ENCODE results near the gene SRL. TPM values are rescaled to one million over a fixed set of nuclear protein-coding genes. Genes with fewer than 3 reads are reported as not detected.
"Not testable (repeated sequence)": the region's sequence is repeated elsewhere in the genome, so short reads cannot be mapped to it uniquely, and the experiment has no call there.

Gene SRL
- total RNA-seq, 1 donor from 2014 or later = 0.16 TPM

GRCh38 chr16:4158143-4159093 is 83.5 kb downstream of the SRL start:
- ATAC-seq = no peak

GRCh38 chr16:4157376-4157825 is 84.5 kb downstream of the SRL start:
- ATAC-seq = no peak

DNA sequence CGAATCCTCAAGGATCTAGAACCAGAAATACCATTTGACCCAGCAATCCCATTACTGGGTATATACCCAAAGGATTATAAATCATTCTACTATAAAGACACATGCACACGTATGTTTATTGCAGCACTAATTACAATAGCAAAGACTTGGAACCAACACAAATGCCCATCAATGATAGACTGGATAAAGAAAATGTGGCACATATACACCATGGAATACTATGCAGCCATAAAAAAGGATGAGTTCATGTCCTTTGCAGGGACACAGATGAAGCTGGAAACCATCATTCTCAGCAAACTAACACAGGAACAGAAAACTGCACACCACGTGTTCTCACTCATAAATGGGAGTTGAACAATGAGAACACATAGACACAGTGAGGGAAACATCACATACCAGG is 85.4 kb downstream of the SRL start:
- ATAC-seq = not testable (repeated sequence)

- ATAC-seq = not testable (repeated sequence)
Measured at GRCh38 chr16:4153364-4153763, 88.5 kb downstream of the SRL start.

GRCh38 chr16:4152267-4152666 is 89.6 kb downstream of the SRL start:
- ATAC-seq = no peak

GRCh38 chr16:4147236-4147635 is 94.6 kb downstream of the SRL start:
- ATAC-seq = no peak

GRCh38 chr16:4142268-4142667 is 99.6 kb downstream of the SRL start:
- ATAC-seq = peak; percentile 33

DNA sequence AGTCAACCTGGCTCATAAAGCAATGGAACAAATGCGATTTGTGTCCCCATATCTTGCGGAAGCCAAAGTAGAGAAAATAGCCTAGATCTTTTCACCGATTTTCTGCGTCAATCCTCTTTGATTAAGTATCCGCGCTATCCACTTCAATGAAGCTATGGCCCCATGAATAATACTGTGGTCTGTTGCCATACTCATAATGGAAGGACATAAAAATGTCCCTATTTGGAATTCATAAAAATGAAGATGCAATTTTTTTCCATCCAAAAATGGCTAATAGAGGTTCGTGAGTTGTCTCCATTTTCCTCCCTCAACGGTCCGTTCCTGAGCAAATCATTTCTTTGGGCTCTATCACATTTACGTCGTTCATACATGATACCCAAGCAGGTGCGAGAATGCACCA is 100.3 kb downstream of the SRL start:
- ATAC-seq = no peak

DNA sequence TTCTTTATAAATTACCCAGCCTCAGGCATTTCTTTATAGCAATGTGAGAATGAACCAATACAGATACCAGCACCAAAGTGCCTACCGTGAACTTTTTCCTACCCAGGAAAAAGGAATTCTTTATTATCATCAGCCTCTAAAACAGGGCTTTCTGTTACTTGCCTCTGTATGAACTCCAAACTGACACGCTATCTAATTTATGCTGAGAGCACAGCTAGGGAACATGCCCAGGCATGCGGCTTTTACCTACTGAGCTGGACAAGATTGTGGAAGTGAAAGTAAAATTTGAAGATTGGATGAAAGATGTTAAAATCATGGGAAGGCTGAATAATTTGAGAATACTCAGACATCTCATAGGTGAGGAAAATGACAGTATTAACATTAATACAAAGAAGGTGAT is 101.2 kb downstream of the SRL start:
- ATAC-seq = peak; percentile 67

- no peak for ATAC-seq
Measured at GRCh38 chr16:4139968-4140367, 101.9 kb downstream of the SRL start.

Other genes starting within 250 kb of the SRL start
- gene ADCY9, start 125.6 kb downstream of the SRL start, total RNA-seq = 5.3 TPM
- 11.6 TPM for gene TFAP4, start 30.9 kb upstream of the SRL start, total RNA-seq
- 0.80 TPM for gene GLIS2, start 74.0 kb upstream of the SRL start, total RNA-seq
- 34.3 TPM for gene PAM16, start 109.2 kb upstream of the SRL start, total RNA-seq
- 16.6 TPM for gene VASN, start 129.8 kb upstream of the SRL start, total RNA-seq
- 7.9 TPM for gene CORO7, start 174.5 kb upstream of the SRL start, total RNA-seq
- gene DNAJA3, start 183.8 kb upstream of the SRL start, total RNA-seq = 40.2 TPM
- 35.2 TPM for gene NMRAL1, start 232.5 kb upstream of the SRL start, total RNA-seq
- 46.6 TPM for gene HMOX2, start 234.3 kb upstream of the SRL start, total RNA-seq

Measured in esophagus mucosa (tissue), 1 donor.